Panc1 (cell line): ENCODE data around the gene DNAJC18.
"Not testable (repeated sequence)": the region's sequence is repeated elsewhere in the genome, so short reads cannot be mapped to it uniquely, and the experiment has no call there.

Experiments
- POLR2AphosphoS5 ChIP-seq: IDR thresholded peaks from 2 replicates; pipeline ENCODE4 v1.6.1; 2012; ENCODE audit warnings: mild to moderate bottlenecking, low read depth, low read length, moderate library complexity
- REST ChIP-seq, 2 experiments: IDR thresholded peaks; 2 replicates each; pipeline ENCODE4 v1.6.1; 2011 to 2012; ENCODE audit warnings: low read depth in 2 of 2, control low read depth in 1 of 2, low read length in 1 of 2, mild to moderate bottlenecking in 1 of 2, moderate library complexity in 1 of 2; ENCODE audit not compliant: insufficient read depth in 1 of 2
- TF ChIP-seq, protein P1 (sequence below): fragments of 450-650 bp; IDR thresholded peaks from 2 replicates; pipeline ENCODE4 v1.5.1; 2017; ENCODE audit warnings: mild to moderate bottlenecking

DNA sequence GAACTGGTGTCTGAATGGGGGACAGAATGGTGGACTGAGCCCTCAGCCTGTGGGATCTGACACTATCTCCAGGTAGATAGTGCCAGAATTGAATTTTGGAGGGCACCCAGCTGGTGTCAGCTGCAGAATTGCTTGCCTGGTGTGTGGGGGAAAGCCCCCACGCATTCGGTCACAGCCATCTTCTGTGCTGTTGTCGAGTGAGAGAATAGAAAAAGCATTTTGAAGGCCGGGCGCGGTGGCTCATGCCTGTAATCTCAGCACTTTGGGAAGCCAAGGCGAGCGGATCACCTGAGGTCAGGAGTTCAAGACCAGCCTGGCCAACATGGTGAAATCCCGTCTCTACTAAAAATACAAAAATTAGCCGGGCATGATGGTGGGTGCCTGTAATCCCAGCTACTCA, 52.4 kb downstream of the DNAJC18 start:
- TF ChIP-seq, protein P1, sequence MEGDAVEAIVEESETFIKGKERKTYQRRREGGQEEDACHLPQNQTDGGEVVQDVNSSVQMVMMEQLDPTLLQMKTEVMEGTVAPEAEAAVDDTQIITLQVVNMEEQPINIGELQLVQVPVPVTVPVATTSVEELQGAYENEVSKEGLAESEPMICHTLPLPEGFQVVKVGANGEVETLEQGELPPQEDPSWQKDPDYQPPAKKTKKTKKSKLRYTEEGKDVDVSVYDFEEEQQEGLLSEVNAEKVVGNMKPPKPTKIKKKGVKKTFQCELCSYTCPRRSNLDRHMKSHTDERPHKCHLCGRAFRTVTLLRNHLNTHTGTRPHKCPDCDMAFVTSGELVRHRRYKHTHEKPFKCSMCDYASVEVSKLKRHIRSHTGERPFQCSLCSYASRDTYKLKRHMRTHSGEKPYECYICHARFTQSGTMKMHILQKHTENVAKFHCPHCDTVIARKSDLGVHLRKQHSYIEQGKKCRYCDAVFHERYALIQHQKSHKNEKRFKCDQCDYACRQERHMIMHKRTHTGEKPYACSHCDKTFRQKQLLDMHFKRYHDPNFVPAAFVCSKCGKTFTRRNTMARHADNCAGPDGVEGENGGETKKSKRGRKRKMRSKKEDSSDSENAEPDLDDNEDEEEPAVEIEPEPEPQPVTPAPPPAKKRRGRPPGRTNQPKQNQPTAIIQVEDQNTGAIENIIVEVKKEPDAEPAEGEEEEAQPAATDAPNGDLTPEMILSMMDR, result not testable (repeated sequence)
- not testable (repeated sequence) for TF ChIP-seq REST (IDR thresholded peaks at IDR 0.05; ENCODE audit: insufficient read depth in 1 of 2, low read depth in 2 of 2, low read length in 1 of 2); POLR2AphosphoS5
